Left ventricle myocardium inferior (tissue), 1 donor: ENCODE data around the gene CCDC106. TPM values are rescaled to one million over a fixed set of nuclear protein-coding genes. Genes with fewer than 3 reads are reported as not detected.

Experiments
- DNase-seq: peaks from one replicate; pipeline ENCODE4 v3.0.0-alpha.2; 2020
- H3K27ac ChIP-seq: fragments of 200-600 bp; replicated peaks from 2 replicates; pipeline ENCODE4 v1.8.0; 2021
- H3K27me3 ChIP-seq: fragments of 200-600 bp; 2 replicates; pipeline ENCODE4 v1.8.0; 2021; ENCODE audit warnings: low read depth
- H3K36me3 ChIP-seq: fragments of 200-600 bp; 2 replicates; pipeline ENCODE4 v1.8.0; 2021
- H3K4me1 ChIP-seq: fragments of 200-600 bp; 2 replicates; pipeline ENCODE4 v1.8.0; 2021
- H3K4me3 ChIP-seq: fragments of 200-600 bp; 2 replicates; pipeline ENCODE4 v1.8.0; 2021; ENCODE audit warnings: mild to moderate bottlenecking, moderate library complexity
- H3K9me3 ChIP-seq: fragments of 200-600 bp; replicated peaks from 2 replicates; pipeline ENCODE4 v1.8.0; 2021
- CTCF ChIP-seq: fragments of 200-600 bp; IDR thresholded peaks from 2 replicates; pipeline ENCODE4 v1.8.0; 2021; ENCODE audit warnings: antibody characterized with exemption, mild to moderate bottlenecking, borderline replicate concordance
- intact Hi-C: fragments of 100-400 bp; cut with micrococcal nuclease; formaldehyde crosslinking; loops from one replicate; pipeline ENCODE4 v1.11.0; 2022
- total RNA-seq: library from RNA; stranded (reverse); fragmentation: NEBNext Ultra II Directional; extraction: Animal tissue kit (Norgen Biotek cat#: 25700); gene quantifications from one replicate; pipeline ENCODE4 v1.2.1, GENCODE V29; 2021
- donor health status: DM: no; HTN: yes; CAD: no; lungs with severe emphysema.

Gene CCDC106
- total RNA-seq, 1 donor from 2014 or later = 14.6 TPM

DNA sequence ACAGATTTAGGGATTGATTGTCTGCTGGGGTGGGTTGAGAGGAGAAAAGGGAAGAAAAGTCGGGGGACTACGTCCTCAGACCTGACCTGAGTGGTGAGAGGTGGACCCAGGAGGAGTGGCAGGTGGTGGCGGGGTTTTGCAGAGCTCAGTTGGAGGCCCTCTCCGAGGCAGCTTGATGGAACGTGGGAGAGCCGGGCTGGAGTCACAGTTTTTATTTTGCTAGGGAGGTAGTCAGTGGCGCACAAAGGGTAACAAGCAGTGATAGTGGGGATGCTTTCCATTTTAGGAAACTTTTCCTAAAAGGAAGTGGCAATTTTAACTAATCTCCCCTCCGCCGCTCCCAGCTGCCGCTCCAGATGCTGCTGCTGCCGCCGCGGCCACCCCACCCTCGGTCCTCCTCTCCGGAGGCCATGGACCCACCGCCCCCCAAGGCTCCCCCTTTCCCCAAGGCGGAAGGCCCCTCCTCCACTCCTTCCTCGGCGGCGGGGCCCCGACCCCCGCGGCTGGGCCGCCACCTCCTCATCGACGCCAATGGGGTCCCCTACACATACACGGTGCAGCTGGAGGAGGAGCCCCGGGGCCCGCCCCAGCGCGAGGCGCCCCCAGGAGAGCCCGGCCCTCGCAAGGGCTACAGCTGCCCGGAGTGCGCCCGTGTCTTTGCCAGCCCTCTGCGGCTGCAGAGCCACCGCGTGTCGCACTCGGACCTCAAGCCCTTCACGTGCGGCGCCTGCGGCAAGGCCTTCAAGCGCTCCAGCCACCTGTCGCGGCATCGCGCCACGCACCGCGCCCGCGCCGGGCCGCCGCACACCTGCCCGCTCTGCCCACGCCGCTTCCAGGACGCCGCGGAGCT, 5.6 kb upstream of the CCDC106 start:
- peak overlapping the region; percentile 95 for H3K27ac ChIP-seq
- intact Hi-C loops = no loop called here
- H3K27me3 ChIP-seq = no peaks in the 10 kb centered on the region
- DNase-seq = no peak
- peaks cover 83% of the 10 kb centered on the region for H3K4me1 ChIP-seq
- H3K4me3 ChIP-seq = peak overlapping the region; percentile 93
- no peak for TF ChIP-seq CTCF
- H3K9me3 ChIP-seq = no peaks in the 10 kb centered on the region
- peaks cover 10% of the 10 kb centered on the region for H3K36me3 ChIP-seq

- H3K4me3 ChIP-seq = peak within 1 kb of the TSS; percentile 93
- peaks cover 85% of the 10 kb centered on the region for H3K4me1 ChIP-seq
- peak; percentile 81 for DNase-seq
- no peaks in the 10 kb centered on the region for H3K9me3 ChIP-seq
- intact Hi-C loops = no loop called here
- peaks cover 10% of the 10 kb centered on the region for H3K36me3 ChIP-seq
- peak within 1 kb of the TSS; percentile 95 for H3K27ac ChIP-seq
- TF ChIP-seq CTCF = no peak
- no peaks in the 10 kb centered on the region for H3K27me3 ChIP-seq
Observed at GRCh38 chr19:55643003-55643886, 4.8 kb upstream of the CCDC106 start, which contains the start of gene ZNF581. Gene ZNF581 (plus strand): TSS chr19:55643649. CDS start chr19:55644572, 923 bp downstream.

DNA sequence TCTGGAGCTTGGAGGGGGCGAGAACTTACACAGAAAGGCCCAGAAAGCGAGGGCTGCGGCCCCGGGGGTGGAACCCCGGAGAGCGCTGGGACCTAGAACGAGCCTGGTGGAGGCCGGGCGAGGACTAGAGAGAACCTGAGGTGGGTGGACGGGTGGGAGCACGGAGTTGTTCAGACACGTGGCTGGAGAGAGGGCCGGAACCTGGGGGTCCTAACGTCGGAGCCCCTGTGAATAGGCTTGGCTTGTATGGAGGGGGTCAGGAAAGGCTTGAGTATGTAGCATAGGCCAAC, 4.2 kb upstream of the CCDC106 start:
- Histone ChIP-seq H3K9me3 (no peaks in the 10 kb centered on the region), H3K27ac (peak overlapping the region; percentile 95), H3K36me3 (peaks cover 10% of the 10 kb centered on the region), H3K27me3 (no peaks in the 10 kb centered on the region), H3K4me1 (peaks cover 85% of the 10 kb centered on the region), H3K4me3 (peak overlapping the region; percentile 93)
- intact Hi-C loops = no loop called here
- no peak for DNase-seq
- no peak for TF ChIP-seq CTCF

- Histone ChIP-seq H3K4me3 (peak overlapping the region; percentile 93), H3K4me1 (peaks cover 85% of the 10 kb centered on the region), H3K9me3 (no peaks in the 10 kb centered on the region), H3K36me3 (peaks cover 10% of the 10 kb centered on the region), H3K27me3 (no peaks in the 10 kb centered on the region), H3K27ac (peak overlapping the region; percentile 95)
- intact Hi-C loops = no loop called here
- DNase-seq = no peak
- no peak for TF ChIP-seq CTCF
Observed at GRCh38 chr19:55644191-55644833, 3.7 kb upstream of the CCDC106 start.

- Histone ChIP-seq H3K9me3 (no peaks in the 10 kb centered on the region), H3K4me3 (peak overlapping the region; percentile 93), H3K27me3 (no peaks in the 10 kb centered on the region), H3K27ac (no peak overlapping the region), H3K4me1 (peaks cover 84% of the 10 kb centered on the region), H3K36me3 (peaks cover 10% of the 10 kb centered on the region)
- no peak for TF ChIP-seq CTCF
- intact Hi-C loops = no loop called here
- DNase-seq = no peak
Observed at GRCh38 chr19:55644842-55645511, 3.0 kb upstream of the CCDC106 start.
